Fibroblast of skin of right quadriceps (primary cell): ENCODE results near the gene TP53I3.
"Not testable (repeated sequence)": the region's sequence is repeated elsewhere in the genome, so short reads cannot be mapped to it uniquely, and the experiment has no call there.

ENCODE experiments used
- DNase-seq: peaks from one replicate; pipeline ENCODE4 v3.0.0-alpha.2; 2013

Gene TP53I3

GRCh38 chr2:24084386-24085199, at the start of gene TP53I3:
TP53I3 (minus strand) TSS chr2:24084834; CDS start chr2:24084326, 508 bp downstream.
- DNase-seq: peak; percentile 90

GRCh38 chr2:24132543-24132942, 47.9 kb upstream of the TP53I3 start:
- DNase-seq: no peak

GRCh38 chr2:24125956-24126355, 41.3 kb upstream of the TP53I3 start:
- no peak for DNase-seq

- DNase-seq: peak; percentile 39
These were observed 39.4 kb upstream of the TP53I3 start for GRCh38 chr2:24123922-24124580.

- DNase-seq: peak; percentile 83
These were observed 38.7 kb upstream of the TP53I3 start, which contains the start of the genes FAM228B and PFN4 for GRCh38 chr2:24123195-24123921. FAM228B (plus strand) TSS chr2:24123469; CDS start chr2:24124362, 893 bp downstream. PFN4 (minus strand) TSS chr2:24123334; CDS start chr2:24122535, 799 bp downstream.

GRCh38 chr2:24122366-24123194, 37.9 kb upstream of the TP53I3 start:
- DNase-seq: no peak

GRCh38 chr2:24121469-24121868, 36.8 kb upstream of the TP53I3 start:
- no peak for DNase-seq

GRCh38 chr2:24121066-24121465, 36.4 kb upstream of the TP53I3 start:
- no peak for DNase-seq

- DNase-seq: no peak
These were observed 33.3 kb upstream of the TP53I3 start for GRCh38 chr2:24117902-24118301.

GRCh38 chr2:24115057-24115456, 30.4 kb upstream of the TP53I3 start:
- DNase-seq: peak; percentile 51

GRCh38 chr2:24111407-24111901, 26.8 kb upstream of the TP53I3 start:
- peak; percentile 60 for DNase-seq

GRCh38 chr2:24110660-24111303, 26.1 kb upstream of the TP53I3 start:
- DNase-seq: no peak

- not testable (repeated sequence) for DNase-seq
These were observed 24.8 kb upstream of the TP53I3 start for GRCh38 chr2:24109431-24109830.

- no peak for DNase-seq
These were observed 22.7 kb upstream of the TP53I3 start for GRCh38 chr2:24107336-24107735.

- DNase-seq: no peak
These were observed 22.2 kb upstream of the TP53I3 start for GRCh38 chr2:24106786-24107185.

GRCh38 chr2:24105816-24106215, 21.2 kb upstream of the TP53I3 start:
- peak; percentile 41 for DNase-seq

GRCh38 chr2:24104906-24105305, 20.3 kb upstream of the TP53I3 start:
- no peak for DNase-seq

GRCh38 chr2:24104110-24104650, 19.5 kb upstream of the TP53I3 start:
- DNase-seq: no peak

- no peak for DNase-seq
These were observed 18.0 kb upstream of the TP53I3 start for GRCh38 chr2:24102677-24103076.

- DNase-seq: no peak
These were observed 17.4 kb upstream of the TP53I3 start for GRCh38 chr2:24101992-24102391.

- not testable (repeated sequence) for DNase-seq
These were observed 16.1 kb upstream of the TP53I3 start for GRCh38 chr2:24100732-24101131.
